Right ventricle myocardium superior (tissue), 1 donor: ENCODE data around the gene INTS13. TPM values are rescaled to one million over a fixed set of nuclear protein-coding genes. Genes with fewer than 3 reads are reported as not detected.
A peak's percentile ranks its signal among the peaks of the same experiment; 100 is the strongest.
"Not testable (repeated sequence)": the region's sequence is repeated elsewhere in the genome, so short reads cannot be mapped to it uniquely, and the experiment has no call there.

Experiments
- ATAC-seq: fragments of 200-7000 bp; cut with Tn5 transposase; one replicate; pipeline ENCODE4 v1.9.1; 2020; ENCODE audit warnings: mild to moderate bottlenecking; ENCODE audit not compliant: poor library complexity
- DNase-seq: peaks from one replicate; pipeline ENCODE4 v3.0.0-alpha.2; 2020
- intact Hi-C: fragments of 100-400 bp; cut with DNase I; formaldehyde crosslinking; loops from one replicate; pipeline ENCODE4 v1.11.2; 2022
- long read RNA-seq: library from polyadenylated mRNA; unstranded; transcript quantifications from one replicate; pipeline ENCODE4 v2.0.0, GENCODE V29; 2021
- total RNA-seq: library from RNA; stranded (reverse); fragmentation: NEBNext Ultra II Directional; extraction: Animal tissue kit (Norgen Biotek cat#: 25700); gene quantifications from one replicate; pipeline ENCODE4 v1.2.1, GENCODE V29; 2021
- donor health status: DM: no; HTN: yes; CAD: no; lungs with severe emphysema.

The INTS13 gene
- 27.0 TPM for total RNA-seq
- long read RNA-seq, transcript INTS13-201 (17 exons, 2,974 nt) = major isoform, 48 of 66 reads
- long read RNA-seq, partial matches to known transcripts = 12 of 66 reads
- long read RNA-seq, other reads (novel, unspliced or antisense) = 6 of 66 reads

GRCh38 chr12:26937863-26938700, at the start of gene INTS13, which contains the start of gene FGFR1OP2:
Gene INTS13 (minus strand): TSS chr12:26937981. CDS start chr12:26936803, 1,178 bp downstream.
Gene FGFR1OP2 (plus strand): TSS chr12:26938470. CDS start chr12:26954159, 15,689 bp downstream.
- peak; percentile 98 for ATAC-seq
- peak; percentile 100 for DNase-seq
- intact Hi-C loops = loop anchor here (5.0 kb wide), 2 partner anchors 74 to 309 kb away; partner anchors contain the start of gene TM7SF3

GRCh38 chr12:26982866-26983265, 45.1 kb upstream of the INTS13 start:
- intact Hi-C loops = no loop called here
- no peak for DNase-seq
- no peak for ATAC-seq

GRCh38 chr12:26979733-26980132, 42.0 kb upstream of the INTS13 start:
- ATAC-seq = no peak
- DNase-seq = no peak
- intact Hi-C loops = no loop called here

- intact Hi-C loops = no loop called here
- ATAC-seq = no peak
- no peak for DNase-seq
Measured at GRCh38 chr12:26978801-26979200, 41.0 kb upstream of the INTS13 start.

- DNase-seq (no peak), ATAC-seq (no peak)
- intact Hi-C loops = no loop called here
Measured at GRCh38 chr12:26976687-26977086, 38.9 kb upstream of the INTS13 start.

GRCh38 chr12:26971963-26972362, 34.2 kb upstream of the INTS13 start:
- intact Hi-C loops = no loop called here
- ATAC-seq = no peak
- no peak for DNase-seq

GRCh38 chr12:26970136-26970535, 32.4 kb upstream of the INTS13 start:
- DNase-seq (no peak), ATAC-seq (no peak)
- intact Hi-C loops = no loop called here

- ATAC-seq = no peak
- intact Hi-C loops = no loop called here
Measured at GRCh38 chr12:26966842-26967241, 29.1 kb upstream of the INTS13 start.

GRCh38 chr12:26963413-26963812, 25.6 kb upstream of the INTS13 start:
- ATAC-seq = no peak
- no peak for DNase-seq
- intact Hi-C loops = no loop called here

More at GRCh38 chr12:26966842-26967241, 29.1 kb upstream of the INTS13 start:
- no peak for DNase-seq

- intact Hi-C loops = no loop called here
- no peak for DNase-seq
- no peak for ATAC-seq
Measured at GRCh38 chr12:26961803-26962202, 24.0 kb upstream of the INTS13 start.

- not testable (repeated sequence) for ATAC-seq
Measured at GRCh38 chr12:26961391-26961790, 23.6 kb upstream of the INTS13 start.

GRCh38 chr12:26954027-26954426, 16.2 kb upstream of the INTS13 start:
- DNase-seq (no peak), ATAC-seq (no peak)
- intact Hi-C loops = no loop called here

More at GRCh38 chr12:26961391-26961790, 23.6 kb upstream of the INTS13 start:
- intact Hi-C loops, DNase-seq: not testable (repeated sequence)

GRCh38 chr12:26953447-26953846, 15.7 kb upstream of the INTS13 start:
- DNase-seq (peak; percentile 41), ATAC-seq (peak; percentile 67)
- intact Hi-C loops = no loop called here

- intact Hi-C loops = no loop called here
- DNase-seq = no peak
- no peak for ATAC-seq
Measured at GRCh38 chr12:26948309-26948708, 10.5 kb upstream of the INTS13 start.

GRCh38 chr12:26941215-26941594, 3.4 kb upstream of the INTS13 start:
- intact Hi-C loops = no loop called here
- ATAC-seq (no peak), DNase-seq (no peak)

- no peak for ATAC-seq
- intact Hi-C loops = no loop called here
- no peak for DNase-seq
Measured at GRCh38 chr12:26940516-26941214, 2.9 kb upstream of the INTS13 start.

- intact Hi-C loops = loop anchor here (5.0 kb wide), 2 partner anchors 72 to 307 kb away; partner anchors contain the start of gene TM7SF3
- no peak for DNase-seq
- no peak for ATAC-seq
Measured at GRCh38 chr12:26939953-26940352, 2.2 kb upstream of the INTS13 start.

- no peak for ATAC-seq
- intact Hi-C loops = loop anchor here (5.0 kb wide), 2 partner anchors 73 to 308 kb away; partner anchors contain the start of gene TM7SF3
- no peak for DNase-seq
Measured at GRCh38 chr12:26939192-26939832, 1.5 kb upstream of the INTS13 start.

GRCh38 chr12:26938701-26939062, 901 bp upstream of the INTS13 start:
- intact Hi-C loops = loop anchor here (5.0 kb wide), 2 partner anchors 74 to 309 kb away; partner anchors contain the start of gene TM7SF3
- DNase-seq = no peak
- ATAC-seq = peak; percentile 30
